Measurements from ENCODE around the gene FAM174C. TPM values are rescaled to one million over a fixed set of nuclear protein-coding genes. Genes with fewer than 3 reads are reported as not detected.

FAM174C gene
- total RNA-seq, 1 donor from 2014 or later, result 22.7 TPM

- no peak for TF ChIP-seq CTCF (IDR thresholded peaks at IDR 0.05; ENCODE audit: unreplicated experiment)
- peaks cover 31% of the 10 kb centered on the region for H3K4me1 Mint-ChIP-seq (ENCODE audit: unreplicated experiment)
- H3K36me3 Mint-ChIP-seq (ENCODE audit: low read depth, unreplicated experiment), result peaks cover 30% of the 10 kb centered on the region
- peak overlapping the region; percentile 74 for H3K27ac Mint-ChIP-seq (ENCODE audit: unreplicated experiment)
- H3K4me3 Mint-ChIP-seq (ENCODE audit: unreplicated experiment), result peak overlapping the region; percentile 77
- H3K27me3 Mint-ChIP-seq (ENCODE audit: unreplicated experiment), result peaks cover 21% of the 10 kb centered on the region
- no peak for DNase-seq (ENCODE audit: low spot score)
- H3K9me3 Mint-ChIP-seq (ENCODE audit: unreplicated experiment), result no peaks in the 10 kb centered on the region
Measured at GRCh38 chr19:1272423-1273262, 2.7 kb upstream of the FAM174C start.

GRCh38 chr19:1273263-1274041 is 1.9 kb upstream of the FAM174C start:
- H3K9me3 Mint-ChIP-seq (ENCODE audit: unreplicated experiment), result no peaks in the 10 kb centered on the region
- H3K4me3 Mint-ChIP-seq (ENCODE audit: unreplicated experiment), result peak overlapping the region; percentile 83
- TF ChIP-seq CTCF (IDR thresholded peaks at IDR 0.05; ENCODE audit: unreplicated experiment), result no peak
- peaks cover 20% of the 10 kb centered on the region for H3K27me3 Mint-ChIP-seq (ENCODE audit: unreplicated experiment)
- H3K27ac Mint-ChIP-seq (ENCODE audit: unreplicated experiment), result peak overlapping the region; percentile 58
- H3K36me3 Mint-ChIP-seq (ENCODE audit: low read depth, unreplicated experiment), result peaks cover 30% of the 10 kb centered on the region
- peaks cover 31% of the 10 kb centered on the region for H3K4me1 Mint-ChIP-seq (ENCODE audit: unreplicated experiment)
- DNase-seq (ENCODE audit: low spot score), result no peak

- TF ChIP-seq CTCF (IDR thresholded peaks at IDR 0.05; ENCODE audit: unreplicated experiment), result no peak
- Mint-ChIP-seq H3K4me3 (ENCODE audit: unreplicated experiment) (peak overlapping the region; percentile 83), H3K4me1 (ENCODE audit: unreplicated experiment) (peaks cover 27% of the 10 kb centered on the region), H3K27me3 (ENCODE audit: unreplicated experiment) (peaks cover 16% of the 10 kb centered on the region), H3K27ac (ENCODE audit: unreplicated experiment) (peak overlapping the region; percentile 58), H3K36me3 (ENCODE audit: low read depth, unreplicated experiment) (peaks cover 30% of the 10 kb centered on the region), H3K9me3 (ENCODE audit: unreplicated experiment) (no peaks in the 10 kb centered on the region)
- DNase-seq (ENCODE audit: low spot score), result no peak
Measured at GRCh38 chr19:1274081-1274851, 1.1 kb upstream of the FAM174C start.

- DNase-seq (ENCODE audit: low spot score), result no peak
- no peak overlapping the region for H3K27ac Mint-ChIP-seq (ENCODE audit: unreplicated experiment)
- H3K36me3 Mint-ChIP-seq (ENCODE audit: low read depth, unreplicated experiment), result peaks cover 30% of the 10 kb centered on the region
- peaks cover 17% of the 10 kb centered on the region for H3K27me3 Mint-ChIP-seq (ENCODE audit: unreplicated experiment)
- peaks cover 27% of the 10 kb centered on the region for H3K4me1 Mint-ChIP-seq (ENCODE audit: unreplicated experiment)
- no peaks in the 10 kb centered on the region for H3K9me3 Mint-ChIP-seq (ENCODE audit: unreplicated experiment)
- no peak for TF ChIP-seq CTCF (IDR thresholded peaks at IDR 0.05; ENCODE audit: unreplicated experiment)
- H3K4me3 Mint-ChIP-seq (ENCODE audit: unreplicated experiment), result peak overlapping the region; percentile 79
Measured at GRCh38 chr19:1274852-1275259, 474 bp upstream of the FAM174C start.
